Neural progenitor cell (in vitro differentiated cells): Measurements from ENCODE around the gene BHMT.

ENCODE experiments used
- CTCF ChIP-seq: fragments of 200-600 bp; sonication (generic); IDR thresholded peaks from 2 replicates; pipeline ENCODE4 v1.5.1; 2017; ENCODE audit warnings: antibody characterized with exemption, mild to moderate bottlenecking
- EZH2 ChIP-seq: fragments of 200-600 bp; sonication (generic); IDR thresholded peaks from 2 replicates; pipeline ENCODE4 v1.6.1; 2017; ENCODE audit warnings: antibody characterized with exemption, mild to moderate bottlenecking, moderate library complexity

- TF ChIP-seq CTCF (no peak), EZH2 (no peak)
Measured at GRCh38 chr5:79107020-79107796, 4.4 kb upstream of the BHMT start.
